Activated CD8-positive, alpha-beta T cell treated with anti-CD3 and anti-CD28 coated beads for 36 hours (primary cell): Measurements from ENCODE around the gene TMEM132D. TPM values are rescaled to one million over a fixed set of nuclear protein-coding genes. Genes with fewer than 3 reads are reported as not detected.
"Not testable (repeated sequence)": the region's sequence is repeated elsewhere in the genome, so short reads cannot be mapped to it uniquely, and the experiment has no call there.

ENCODE experiments used
- ATAC-seq: fragments of 200-7000 bp; cut with Tn5 transposase; one replicate; pipeline ENCODE4 v1.10.0; 2021; ENCODE audit warnings: mild to moderate bottlenecking, moderate library complexity
- CTCF ChIA-PET: fragments of 350-600 bp; sonication (Branson Sonifier 250); formaldehyde crosslinking; loops from one replicate; lab custom pipeline; 2021; ENCODE audit warnings: antibody characterized with exemption; lab: Charles Lee
- POLR2A ChIA-PET: fragments of 350-600 bp; sonication (Branson Sonifier 250); formaldehyde crosslinking; loops from one replicate; lab custom pipeline; 2021; ENCODE audit warnings: antibody characterized with exemption; lab: Charles Lee
- DNase-seq: peaks from one replicate; pipeline ENCODE4 v3.0.0-alpha.2; 2020
- H3K27ac Mint-ChIP-seq: one replicate; pipeline ENCODE4 v1.8.0; 2021; ENCODE audit warnings: mild to moderate bottlenecking, mixed read lengths
- H3K27me3 Mint-ChIP-seq: one replicate; pipeline ENCODE4 v1.8.0; 2021; ENCODE audit warnings: mixed read lengths
- H3K36me3 Mint-ChIP-seq: one replicate; pipeline ENCODE4 v1.8.0; 2021; ENCODE audit warnings: low read depth, mixed read lengths
- H3K4me1 Mint-ChIP-seq: one replicate; pipeline ENCODE4 v1.8.0; 2021; ENCODE audit warnings: low read depth, mixed read lengths
- H3K4me3 Mint-ChIP-seq: one replicate; pipeline ENCODE4 v1.8.0; 2021; ENCODE audit warnings: mild to moderate bottlenecking, moderate library complexity, mixed read lengths
- H3K9me3 Mint-ChIP-seq: one replicate; pipeline ENCODE4 v1.8.0; 2021; ENCODE audit warnings: mixed read lengths
- CTCF ChIP-seq: fragments of 200-600 bp; IDR thresholded peaks from one replicate; pipeline ENCODE4 v1.8.0; 2022; ENCODE audit warnings: antibody characterized with exemption, mild to moderate bottlenecking
- intact Hi-C: fragments of 100-400 bp; cut with micrococcal nuclease; formaldehyde crosslinking; loops from one replicate; pipeline ENCODE4 v1.10.0; 2022
- total RNA-seq, 2 experiments: library from RNA; stranded (reverse); gene quantifications; one replicate each; pipeline ENCODE4 v1.2.3, GENCODE V29; 2021

TMEM132D gene
- total RNA-seq, 2 experiments from 2014 or later: not detected

DNA sequence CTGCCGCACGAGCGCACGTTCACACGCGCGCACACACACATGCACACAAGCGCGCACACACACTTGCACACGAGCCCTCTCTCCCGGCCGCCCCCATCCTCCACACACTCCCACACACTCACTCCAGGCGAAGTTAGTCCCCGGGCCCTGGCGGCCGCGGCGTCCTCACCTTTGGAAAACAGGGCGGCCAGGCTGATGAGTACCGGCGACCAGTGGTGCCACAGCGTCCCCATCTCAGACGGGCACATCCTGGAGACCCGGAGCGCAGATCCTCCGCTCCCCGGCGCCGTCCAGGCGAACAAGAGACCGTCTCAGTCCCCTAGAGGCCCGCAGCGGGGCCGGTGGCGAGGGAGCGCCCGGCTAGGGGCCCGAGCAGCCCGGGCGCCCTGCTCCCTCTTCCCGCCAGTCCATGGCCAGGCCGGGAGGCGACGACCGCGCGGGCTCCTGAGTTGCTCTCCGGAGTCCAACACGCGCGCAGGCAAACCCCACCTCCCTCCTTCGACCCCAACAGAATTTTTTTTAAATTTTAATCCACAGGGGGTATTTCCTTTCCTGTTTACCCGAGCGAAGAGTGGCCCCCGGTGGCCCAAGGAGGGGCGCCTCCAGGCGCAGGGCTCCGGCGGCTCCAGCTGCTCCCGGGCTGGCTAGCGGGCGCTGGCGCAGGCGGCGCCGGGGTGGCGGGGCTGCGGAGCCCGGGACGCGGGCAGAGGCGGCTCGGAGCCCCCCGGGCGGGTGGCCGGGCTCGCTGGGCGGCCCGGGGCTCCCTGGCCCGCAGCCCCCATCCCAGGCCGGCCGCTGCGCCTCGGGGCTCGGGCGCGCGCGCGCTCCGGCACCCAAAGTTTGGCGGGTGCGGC, 506 bp downstream of the TMEM132D start:
- DNase-seq (no peak), ATAC-seq (no peak)
- H3K4me3 Mint-ChIP-seq: no peak overlapping the region
- CTCF ChIA-PET: interaction anchor here (1.1 kb wide), 1 partner anchor 8 kb away, joined by 3 read pairs; no protein-coding TSS in a partner anchor
- no peak overlapping the region for H3K27ac Mint-ChIP-seq
- H3K36me3 Mint-ChIP-seq: no peaks in the 10 kb centered on the region
- no peak for TF ChIP-seq CTCF
- H3K4me1 Mint-ChIP-seq: no peaks in the 10 kb centered on the region
- H3K27me3 Mint-ChIP-seq: peaks cover 32% of the 10 kb centered on the region
- POLR2A ChIA-PET: no interaction called here
- intact Hi-C loops: no loop called here
- H3K9me3 Mint-ChIP-seq: no peaks in the 10 kb centered on the region

- Mint-ChIP-seq H3K27me3 (peaks cover 30% of the 10 kb centered on the region), H3K4me3 (no peak overlapping the region), H3K9me3 (no peaks in the 10 kb centered on the region), H3K4me1 (no peaks in the 10 kb centered on the region), H3K27ac (no peak overlapping the region), H3K36me3 (no peaks in the 10 kb centered on the region)
- no peak for DNase-seq
- intact Hi-C loops: no loop called here
- ChIA-PET POLR2A (no interaction called here), CTCF (interaction anchor here (1.1 kb wide), 1 partner anchor 9 kb away, joined by 3 read pairs; no protein-coding TSS in a partner anchor)
- no peak for ATAC-seq
- TF ChIP-seq CTCF: no peak
Observed at GRCh38 chr12:129902371-129903091, 1.3 kb downstream of the TMEM132D start.

- no peak for TF ChIP-seq CTCF
- Mint-ChIP-seq H3K27ac (no peak overlapping the region), H3K27me3 (peaks cover 30% of the 10 kb centered on the region), H3K4me1 (no peaks in the 10 kb centered on the region), H3K4me3 (no peak overlapping the region), H3K36me3 (no peaks in the 10 kb centered on the region), H3K9me3 (no peaks in the 10 kb centered on the region)
- ChIA-PET POLR2A (no interaction called here), CTCF (no interaction called here)
- intact Hi-C loops: no loop called here
- ATAC-seq (no peak), DNase-seq (no peak)
Observed at GRCh38 chr12:129901254-129901653, 2.6 kb downstream of the TMEM132D start.

DNA sequence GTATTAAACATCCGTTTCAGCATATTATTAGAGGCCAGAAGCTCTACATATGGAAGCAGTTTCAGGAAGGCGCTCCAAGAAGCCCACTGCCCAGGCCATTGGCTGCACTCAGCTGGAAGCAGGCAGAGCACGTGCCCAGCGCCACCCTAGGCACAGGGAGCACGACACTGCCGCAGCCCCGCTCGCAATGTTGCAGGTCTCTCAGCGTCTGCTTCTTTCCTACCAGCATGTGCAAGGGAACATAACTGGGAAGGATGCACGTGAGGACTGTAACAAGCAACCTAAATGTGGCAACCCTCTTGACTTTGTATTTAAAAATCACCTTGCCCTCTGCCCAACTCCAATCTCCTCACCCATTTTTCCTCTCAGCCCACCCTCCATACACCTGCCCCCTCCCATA, 3.5 kb downstream of the TMEM132D start:
- H3K4me3 Mint-ChIP-seq: no peak overlapping the region
- no peaks in the 10 kb centered on the region for H3K36me3 Mint-ChIP-seq
- ChIA-PET CTCF (no interaction called here), POLR2A (interaction anchor here (0.6 kb wide), 1 partner anchor 459 kb away, joined by 3 read pairs; no protein-coding TSS in a partner anchor)
- H3K27me3 Mint-ChIP-seq: peaks cover 27% of the 10 kb centered on the region
- H3K27ac Mint-ChIP-seq: no peak overlapping the region
- TF ChIP-seq CTCF: no peak
- DNase-seq (no peak), ATAC-seq (no peak)
- no peaks in the 10 kb centered on the region for H3K9me3 Mint-ChIP-seq
- no peaks in the 10 kb centered on the region for H3K4me1 Mint-ChIP-seq
- intact Hi-C loops: no loop called here

- H3K4me3 Mint-ChIP-seq, H3K36me3 Mint-ChIP-seq, H3K27ac Mint-ChIP-seq, DNase-seq, H3K9me3 Mint-ChIP-seq, H3K4me1 Mint-ChIP-seq, CTCF ChIA-PET, ATAC-seq, intact Hi-C loops, POLR2A ChIA-PET: not testable (repeated sequence)
- peaks cover 18% of the 10 kb centered on the region for H3K27me3 Mint-ChIP-seq
Observed at GRCh38 chr12:129899045-129899444, 4.8 kb downstream of the TMEM132D start.
